ENCODE data around the gene SRA1. TPM values are rescaled to one million over a fixed set of nuclear protein-coding genes. Genes with fewer than 3 reads are reported as not detected.

SRA1 gene
- total and polyA plus RNA-seq, 9 of the 15 experiments (the other 6 are each of a cell fraction or from before 2014, with no cell fraction given), result 24.1 to 47.4 (median 41.3) TPM

GRCh38 chr5:140564196-140565023 lies 7.1 kb upstream of the SRA1 start, which contains the start of the genes APBB3 and SLC35A4 (continued):
- no peak for TF ChIP-seq ZNF518B (CRISPR knock-in tag; IDR thresholded peaks at IDR 0.05)
- TF ChIP-seq ZNF143 (CRISPR knock-in tag; IDR thresholded peaks at IDR 0.05), result no peak
- TF ChIP-seq RAD51 (IDR thresholded peaks at IDR 0.05; ENCODE audit: borderline replicate concordance, low read depth), result peak; percentile 93
- TF ChIP-seq RBM22 (IDR thresholded peaks at IDR 0.05; ENCODE audit: low read depth, low read length, poor library complexity, severe bottlenecking), result peak; percentile 62
- no peak for TF ChIP-seq ZNF174 (CRISPR knock-in tag; IDR thresholded peaks at IDR 0.05)
- TF ChIP-seq SIN3A (IDR thresholded peaks at IDR 0.05; ENCODE audit: borderline replicate concordance in 2 of 2, control insufficient read depth in 1 of 2, low read depth in 2 of 2, low read length in 2 of 2), result peak; percentile 57 to 89; a peak in 3 of 4 replicates
- 0 out of 2 replicates have a peak, but pooled peaks have one; percentile 46 for TF ChIP-seq ZNF175 (CRISPR knock-in tag; IDR thresholded peaks at IDR 0.05; ENCODE audit: low read depth)
- peak; percentile 54 for TF ChIP-seq SOX6 (IDR thresholded peaks at IDR 0.05)
- no peak for TF ChIP-seq COPS2 (conservative IDR thresholded peaks at IDR 0.05)
- TF ChIP-seq ZNF140 (CRISPR knock-in tag; IDR thresholded peaks at IDR 0.05), result no peak
- peak; percentile 95 for TF ChIP-seq TOE1 (IDR thresholded peaks at IDR 0.05; ENCODE audit: borderline replicate concordance)
- TF ChIP-seq TOE1 (CRISPR knock-in tag; IDR thresholded peaks at IDR 0.05; ENCODE audit: borderline replicate concordance, low read depth), result peak; percentile 87
- no peak for TF ChIP-seq POU5F1 (IDR thresholded peaks at IDR 0.05; ENCODE audit: borderline replicate concordance, low read depth, low read length, partially characterized antibody)
- TF ChIP-seq, protein P1, sequence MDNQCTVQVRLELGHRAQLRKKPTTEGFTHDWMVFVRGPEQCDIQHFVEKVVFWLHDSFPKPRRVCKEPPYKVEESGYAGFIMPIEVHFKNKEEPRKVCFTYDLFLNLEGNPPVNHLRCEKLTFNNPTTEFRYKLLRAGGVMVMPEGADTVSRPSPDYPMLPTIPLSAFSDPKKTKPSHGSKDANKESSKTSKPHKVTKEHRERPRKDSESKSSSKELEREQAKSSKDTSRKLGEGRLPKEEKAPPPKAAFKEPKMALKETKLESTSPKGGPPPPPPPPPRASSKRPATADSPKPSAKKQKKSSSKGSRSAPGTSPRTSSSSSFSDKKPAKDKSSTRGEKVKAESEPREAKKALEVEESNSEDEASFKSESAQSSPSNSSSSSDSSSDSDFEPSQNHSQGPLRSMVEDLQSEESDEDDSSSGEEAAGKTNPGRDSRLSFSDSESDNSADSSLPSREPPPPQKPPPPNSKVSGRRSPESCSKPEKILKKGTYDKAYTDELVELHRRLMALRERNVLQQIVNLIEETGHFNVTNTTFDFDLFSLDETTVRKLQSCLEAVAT (IDR thresholded peaks at IDR 0.05), result peak; percentile 21 to 77; a peak in 2 of 4 replicates
- TF ChIP-seq CREB3 (tag; conservative IDR thresholded peaks at IDR 0.05; ENCODE audit: low read depth), result peak; percentile 44; the same call in 1 of the 2 replicates
- no peak for TF ChIP-seq BACH1 (tag; IDR thresholded peaks at IDR 0.05)
- TF ChIP-seq TAF15 (IDR thresholded peaks at IDR 0.05; ENCODE audit: low read depth, low read length), result no peak
